ENCODE data around the gene RHOB. TPM values are rescaled to one million over a fixed set of nuclear protein-coding genes. Genes with fewer than 3 reads are reported as not detected.

RHOB gene
- total and polyA plus RNA-seq, 2 of the 13 experiments (the other 11 are each of a cell fraction or from before 2014, with no cell fraction given), result 192 to 268 TPM

DNA sequence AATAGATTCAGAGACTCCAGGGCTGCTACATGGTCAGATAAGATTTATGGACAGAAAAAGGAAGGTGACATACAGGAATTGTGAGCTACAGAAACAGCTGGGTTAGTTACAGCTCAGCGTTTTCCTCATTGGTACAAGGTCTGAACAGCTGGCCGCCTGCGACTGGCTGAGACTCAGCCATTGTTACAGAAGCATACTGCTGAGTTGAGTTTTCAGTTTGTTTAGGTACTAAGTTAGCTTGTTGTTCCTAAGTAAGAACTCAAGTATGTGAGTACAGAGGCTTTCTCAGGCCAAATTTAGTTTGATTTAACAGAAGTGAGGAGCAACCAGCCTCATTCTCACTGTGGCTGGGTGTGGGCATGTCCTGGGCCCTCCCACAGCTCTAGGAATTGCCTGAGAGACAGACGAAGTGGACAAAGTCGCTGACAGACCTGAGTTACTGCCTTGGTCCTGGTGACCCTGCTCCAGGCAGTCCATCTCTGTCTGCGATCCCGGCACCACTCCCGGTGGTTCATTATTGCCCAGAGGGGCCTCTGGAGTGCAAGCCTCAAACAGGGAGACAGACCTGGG, 27.8 kb upstream of the RHOB start (continued):
- TF ChIP-seq KDM3A (CRISPR knock-in tag; IDR thresholded peaks at IDR 0.05; ENCODE audit: low read depth), result no peak
- TF ChIP-seq, protein P1, sequence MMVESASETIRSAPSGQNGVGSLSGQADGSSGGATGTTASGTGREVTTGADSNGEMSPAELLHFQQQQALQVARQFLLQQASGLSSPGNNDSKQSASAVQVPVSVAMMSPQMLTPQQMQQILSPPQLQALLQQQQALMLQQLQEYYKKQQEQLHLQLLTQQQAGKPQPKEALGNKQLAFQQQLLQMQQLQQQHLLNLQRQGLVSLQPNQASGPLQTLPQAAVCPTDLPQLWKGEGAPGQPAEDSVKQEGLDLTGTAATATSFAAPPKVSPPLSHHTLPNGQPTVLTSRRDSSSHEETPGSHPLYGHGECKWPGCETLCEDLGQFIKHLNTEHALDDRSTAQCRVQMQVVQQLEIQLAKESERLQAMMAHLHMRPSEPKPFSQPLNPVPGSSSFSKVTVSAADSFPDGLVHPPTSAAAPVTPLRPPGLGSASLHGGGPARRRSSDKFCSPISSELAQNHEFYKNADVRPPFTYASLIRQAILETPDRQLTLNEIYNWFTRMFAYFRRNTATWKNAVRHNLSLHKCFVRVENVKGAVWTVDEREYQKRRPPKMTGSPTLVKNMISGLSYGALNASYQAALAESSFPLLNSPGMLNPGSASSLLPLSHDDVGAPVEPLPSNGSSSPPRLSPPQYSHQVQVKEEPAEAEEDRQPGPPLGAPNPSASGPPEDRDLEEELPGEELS (CRISPR knock-in tag; IDR thresholded peaks at IDR 0.05), result 0 out of 2 replicates have a peak, but pooled peaks have one; percentile 28
- no peak for TF ChIP-seq TCF12 (IDR thresholded peaks at IDR 0.05)
- no peak for TF ChIP-seq TCF12 (CRISPR knock-in tag; IDR thresholded peaks at IDR 0.05)
- TF ChIP-seq ZNF350 (CRISPR knock-in tag; IDR thresholded peaks at IDR 0.05; ENCODE audit: borderline replicate concordance, low read depth), result no peak
- no peak for TF ChIP-seq MTF1 (CRISPR knock-in tag; IDR thresholded peaks at IDR 0.05)
- TF ChIP-seq, protein P2, sequence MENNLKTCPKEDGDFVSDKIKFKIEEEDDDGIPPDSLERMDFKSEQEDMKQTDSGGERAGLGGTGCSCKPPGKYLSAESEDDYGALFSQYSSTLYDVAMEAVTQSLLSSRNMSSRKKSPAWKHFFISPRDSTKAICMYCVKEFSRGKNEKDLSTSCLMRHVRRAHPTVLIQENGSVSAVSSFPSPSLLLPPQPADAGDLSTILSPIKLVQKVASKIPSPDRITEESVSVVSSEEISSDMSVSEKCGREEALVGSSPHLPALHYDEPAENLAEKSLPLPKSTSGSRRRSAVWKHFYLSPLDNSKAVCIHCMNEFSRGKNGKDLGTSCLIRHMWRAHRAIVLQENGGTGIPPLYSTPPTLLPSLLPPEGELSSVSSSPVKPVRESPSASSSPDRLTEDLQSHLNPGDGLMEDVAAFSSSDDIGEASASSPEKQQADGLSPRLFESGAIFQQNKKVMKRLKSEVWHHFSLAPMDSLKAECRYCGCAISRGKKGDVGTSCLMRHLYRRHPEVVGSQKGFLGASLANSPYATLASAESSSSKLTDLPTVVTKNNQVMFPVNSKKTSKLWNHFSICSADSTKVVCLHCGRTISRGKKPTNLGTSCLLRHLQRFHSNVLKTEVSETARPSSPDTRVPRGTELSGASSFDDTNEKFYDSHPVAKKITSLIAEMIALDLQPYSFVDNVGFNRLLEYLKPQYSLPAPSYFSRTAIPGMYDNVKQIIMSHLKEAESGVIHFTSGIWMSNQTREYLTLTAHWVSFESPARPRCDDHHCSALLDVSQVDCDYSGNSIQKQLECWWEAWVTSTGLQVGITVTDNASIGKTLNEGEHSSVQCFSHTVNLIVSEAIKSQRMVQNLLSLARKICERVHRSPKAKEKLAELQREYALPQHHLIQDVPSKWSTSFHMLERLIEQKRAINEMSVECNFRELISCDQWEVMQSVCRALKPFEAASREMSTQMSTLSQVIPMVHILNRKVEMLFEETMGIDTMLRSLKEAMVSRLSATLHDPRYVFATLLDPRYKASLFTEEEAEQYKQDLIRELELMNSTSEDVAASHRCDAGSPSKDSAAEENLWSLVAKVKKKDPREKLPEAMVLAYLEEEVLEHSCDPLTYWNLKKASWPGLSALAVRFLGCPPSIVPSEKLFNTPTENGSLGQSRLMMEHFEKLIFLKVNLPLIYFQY (CRISPR knock-in tag; IDR thresholded peaks at IDR 0.05; ENCODE audit: borderline replicate concordance), result no peak
- no peak for TF ChIP-seq ZNF772 (CRISPR knock-in tag; IDR thresholded peaks at IDR 0.05)
- no peak; the same call in 1 of the 2 replicates for TF ChIP-seq HMG20A (CRISPR knock-in tag; IDR thresholded peaks at IDR 0.05; ENCODE audit: borderline replicate concordance)
- peak; percentile 55; the same call in 1 of the 2 replicates for TF ChIP-seq POLR2G (IDR thresholded peaks at IDR 0.05; ENCODE audit: low read depth, low read length)
- no peak for TF ChIP-seq GABPA (IDR thresholded peaks at IDR 0.05; ENCODE audit: low read depth, low read length)
- TF ChIP-seq GABPA (CRISPR knock-in tag; IDR thresholded peaks at IDR 0.05; ENCODE audit: low read depth), result no peak
- TF ChIP-seq STAG1 (CRISPR knock-in tag; IDR thresholded peaks at IDR 0.05), result no peak
- TF ChIP-seq RXRA (CRISPR knock-in tag; IDR thresholded peaks at IDR 0.05), result 0 out of 2 replicates have a peak, but pooled peaks have one; percentile 12
- no peak for TF ChIP-seq FOXA1 (IDR thresholded peaks at IDR 0.05)
- peak; percentile 23 for TF ChIP-seq FOXA1 (CRISPR knock-in tag; IDR thresholded peaks at IDR 0.05)
- TF ChIP-seq, protein P3, sequence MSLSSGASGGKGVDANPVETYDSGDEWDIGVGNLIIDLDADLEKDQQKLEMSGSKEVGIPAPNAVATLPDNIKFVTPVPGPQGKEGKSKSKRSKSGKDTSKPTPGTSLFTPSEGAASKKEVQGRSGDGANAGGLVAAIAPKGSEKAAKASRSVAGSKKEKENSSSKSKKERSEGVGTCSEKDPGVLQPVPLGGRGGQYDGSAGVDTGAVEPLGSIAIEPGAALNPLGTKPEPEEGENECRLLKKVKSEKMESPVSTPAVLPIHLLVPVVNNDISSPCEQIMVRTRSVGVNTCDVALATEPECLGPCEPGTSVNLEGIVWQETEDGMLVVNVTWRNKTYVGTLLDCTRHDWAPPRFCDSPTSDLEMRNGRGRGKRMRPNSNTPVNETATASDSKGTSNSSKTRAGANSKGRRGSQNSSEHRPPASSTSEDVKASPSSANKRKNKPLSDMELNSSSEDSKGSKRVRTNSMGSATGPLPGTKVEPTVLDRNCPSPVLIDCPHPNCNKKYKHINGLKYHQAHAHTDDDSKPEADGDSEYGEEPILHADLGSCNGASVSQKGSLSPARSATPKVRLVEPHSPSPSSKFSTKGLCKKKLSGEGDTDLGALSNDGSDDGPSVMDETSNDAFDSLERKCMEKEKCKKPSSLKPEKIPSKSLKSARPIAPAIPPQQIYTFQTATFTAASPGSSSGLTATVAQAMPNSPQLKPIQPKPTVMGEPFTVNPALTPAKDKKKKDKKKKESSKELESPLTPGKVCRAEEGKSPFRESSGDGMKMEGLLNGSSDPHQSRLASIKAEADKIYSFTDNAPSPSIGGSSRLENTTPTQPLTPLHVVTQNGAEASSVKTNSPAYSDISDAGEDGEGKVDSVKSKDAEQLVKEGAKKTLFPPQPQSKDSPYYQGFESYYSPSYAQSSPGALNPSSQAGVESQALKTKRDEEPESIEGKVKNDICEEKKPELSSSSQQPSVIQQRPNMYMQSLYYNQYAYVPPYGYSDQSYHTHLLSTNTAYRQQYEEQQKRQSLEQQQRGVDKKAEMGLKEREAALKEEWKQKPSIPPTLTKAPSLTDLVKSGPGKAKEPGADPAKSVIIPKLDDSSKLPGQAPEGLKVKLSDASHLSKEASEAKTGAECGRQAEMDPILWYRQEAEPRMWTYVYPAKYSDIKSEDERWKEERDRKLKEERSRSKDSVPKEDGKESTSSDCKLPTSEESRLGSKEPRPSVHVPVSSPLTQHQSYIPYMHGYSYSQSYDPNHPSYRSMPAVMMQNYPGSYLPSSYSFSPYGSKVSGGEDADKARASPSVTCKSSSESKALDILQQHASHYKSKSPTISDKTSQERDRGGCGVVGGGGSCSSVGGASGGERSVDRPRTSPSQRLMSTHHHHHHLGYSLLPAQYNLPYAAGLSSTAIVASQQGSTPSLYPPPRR (CRISPR knock-in tag; IDR thresholded peaks at IDR 0.05; ENCODE audit: borderline replicate concordance), result no peak
- TF ChIP-seq, protein P4, sequence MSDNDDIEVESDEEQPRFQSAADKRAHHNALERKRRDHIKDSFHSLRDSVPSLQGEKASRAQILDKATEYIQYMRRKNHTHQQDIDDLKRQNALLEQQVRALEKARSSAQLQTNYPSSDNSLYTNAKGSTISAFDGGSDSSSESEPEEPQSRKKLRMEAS (IDR thresholded peaks at IDR 0.05), result no peak; the same call in 1 of the 2 replicates
- TF ChIP-seq SOX5 (CRISPR knock-in tag; IDR thresholded peaks at IDR 0.05; ENCODE audit: borderline replicate concordance), result peak; percentile 57
- TF ChIP-seq ASH2L (IDR thresholded peaks at IDR 0.05; ENCODE audit: insufficient read length, low read depth, low read length), result peak; percentile 38
